ENCODE data around the gene NLRC5. TPM values are rescaled to one million over a fixed set of nuclear protein-coding genes. Genes with fewer than 3 reads are reported as not detected.

Gene NLRC5
- total RNA-seq, 4 donors from 2014 or later = 32.4 to 57.9 (median 37.1) TPM

GRCh38 chr16:57036315-57036714, 47.0 kb downstream of the NLRC5 start:
- no peak for DNase-seq (ENCODE audit: low spot score in 2 of 2)
- H3K27ac ChIP-seq = no peak overlapping the region
- peaks cover 0 to 25% (median 0%) of the 10 kb centered on the region in 4 donors for H3K4me1 ChIP-seq
- H3K36me3 ChIP-seq = peaks cover 0 to 74% (median 0%) of the 10 kb centered on the region in 3 donors
- H3K27me3 ChIP-seq = no peaks in the 10 kb centered on the region
- WGBS, 2 donors = 76 to 91% methylated on average over 4 of the region's 4 CpGs
- H3K4me3 ChIP-seq = no peak overlapping the region
- H3K9me3 ChIP-seq = no peaks in the 10 kb centered on the region
- TF ChIP-seq EP300 (IDR thresholded peaks at IDR 0.05) = no peak
- no peak for TF ChIP-seq CTCF (IDR thresholded peaks at IDR 0.05)
- no peak for TF ChIP-seq POLR2A (IDR thresholded peaks at IDR 0.05)

GRCh38 chr16:57036945-57037344, 47.6 kb downstream of the NLRC5 start:
- 73 to 74% methylated on average over 2 to 7 of the region's 7 CpGs for WGBS, 2 donors
- Histone ChIP-seq H3K36me3 (peaks cover 0 to 74% (median 0%) of the 10 kb centered on the region in 3 donors), H3K27ac (no peak overlapping the region), H3K9me3 (no peaks in the 10 kb centered on the region), H3K4me3 (no peak overlapping the region), H3K27me3 (no peaks in the 10 kb centered on the region), H3K4me1 (peaks cover 0 to 26% (median 0%) of the 10 kb centered on the region in 4 donors)
- DNase-seq (ENCODE audit: low spot score in 2 of 2) = no peak
- TF ChIP-seq CTCF (IDR thresholded peaks at IDR 0.05) (no peak), POLR2A (IDR thresholded peaks at IDR 0.05) (no peak), EP300 (IDR thresholded peaks at IDR 0.05) (no peak)

DNA sequence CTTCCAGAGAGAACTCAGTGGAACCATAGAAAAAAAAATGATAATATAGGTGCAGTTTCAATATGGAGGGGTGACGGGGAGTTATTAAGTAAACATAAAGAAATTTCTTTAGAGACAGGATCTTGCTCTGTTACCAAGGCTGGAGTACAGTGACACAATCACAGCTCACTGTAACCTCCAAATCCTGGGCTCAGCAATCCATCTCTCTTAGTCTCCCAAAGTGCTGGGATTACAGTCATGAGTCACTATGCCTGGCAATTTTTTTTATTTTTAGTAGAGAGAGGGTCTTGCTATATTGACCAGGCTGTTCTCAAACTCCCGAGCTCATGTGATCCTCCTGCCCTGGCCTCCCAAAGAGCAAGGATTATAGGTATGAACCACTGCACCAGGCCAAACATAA, 48.8 kb downstream of the NLRC5 start:
- no peak for TF ChIP-seq CTCF (IDR thresholded peaks at IDR 0.05)
- no peak for TF ChIP-seq EP300 (IDR thresholded peaks at IDR 0.05)
- TF ChIP-seq POLR2A (IDR thresholded peaks at IDR 0.05) = no peak
- Histone ChIP-seq H3K9me3 (no peaks in the 10 kb centered on the region), H3K36me3 (peaks cover 0 to 80% (median 5%) of the 10 kb centered on the region in 3 donors), H3K27ac (no peak overlapping the region), H3K4me1 (peaks cover 0 to 26% (median 0%) of the 10 kb centered on the region in 4 donors), H3K27me3 (no peaks in the 10 kb centered on the region), H3K4me3 (no peak overlapping the region)
- 89% methylated on average over 2 of the region's 2 CpGs for WGBS, 2 donors
- no peak for DNase-seq (ENCODE audit: low spot score in 2 of 2)

- Histone ChIP-seq H3K9me3 (no peaks in the 10 kb centered on the region), H3K27me3 (no peaks in the 10 kb centered on the region), H3K4me3 (no peak overlapping the region), H3K27ac (peak overlapping the region in 3 of 4 donors; percentile 15 to 64 (median 15)), H3K4me1 (peaks cover 0 to 26% (median 0%) of the 10 kb centered on the region in 4 donors), H3K36me3 (peaks cover 0 to 75% (median 9%) of the 10 kb centered on the region in 3 donors)
- no peak for DNase-seq (ENCODE audit: low spot score in 2 of 2)
- no peak for TF ChIP-seq CTCF (IDR thresholded peaks at IDR 0.05)
- peak in 1 of 2 donors; percentile 35 for TF ChIP-seq EP300 (IDR thresholded peaks at IDR 0.05)
- 40 to 50% methylated on average over 5 of the region's 5 CpGs for WGBS, 2 donors
These were observed 49.9 kb downstream of the NLRC5 start for GRCh38 chr16:57039148-57039812.

Data from tibial nerve (tissue), 4 donors.